Kidney (tissue), 14 donors: ENCODE measurements around the gene KIF2C. TPM values are rescaled to one million over a fixed set of nuclear protein-coding genes. Genes with fewer than 3 reads are reported as not detected.

Experiments
- DNase-seq, 5 donors: peaks; one replicate each; pipeline ENCODE4 v3.0.0-alpha.2; 2013 to 2020
- FAIRE-seq: peaks from 2 replicates; lab custom pipeline; 2012; peaks lifted over from hg19 to GRCh38; lab: Jason Lieb, UNC
- H3K27ac ChIP-seq, 2 donors: one replicate each; pipeline ENCODE4 v1.7.0; 2013; ENCODE audit warnings: low read depth in 2 of 2, low read length in 2 of 2, inconsistent platforms in 1 of 2
- H3K27me3 ChIP-seq: one replicate; pipeline ENCODE4 v1.7.1; 2013; ENCODE audit warnings: low read length, inconsistent platforms; ENCODE audit not compliant: control insufficient read depth, insufficient read depth
- H3K36me3 ChIP-seq, 3 donors: one replicate each; pipeline versions ENCODE4 v1.7.0 to v1.7.1; 2013; ENCODE audit warnings: low read length in 3 of 3, control low read depth in 1 of 3, inconsistent platforms in 1 of 3; ENCODE audit not compliant: insufficient read depth in 3 of 3, control insufficient read depth in 2 of 3
- H3K4me1 ChIP-seq, 3 donors: one replicate each; pipeline versions ENCODE4 v1.7.0 to v1.7.1; 2013; ENCODE audit warnings: low read length in 3 of 3, inconsistent platforms in 1 of 3, low read depth in 1 of 3; ENCODE audit not compliant: control insufficient read depth in 2 of 3, insufficient read depth in 2 of 3
- H3K4me3 ChIP-seq, 3 donors: one replicate each; pipeline versions ENCODE4 v1.7.0 to v1.8.1; 2013; ENCODE audit warnings: low read length in 3 of 3, control low read depth in 1 of 3, inconsistent platforms in 1 of 3
- H3K9ac ChIP-seq, 3 donors: one replicate each; pipeline versions ENCODE4 v1.7.0 to v1.7.1; 2013; ENCODE audit warnings: low read length in 3 of 3, control low read depth in 1 of 3, inconsistent platforms in 1 of 3
- H3K9me3 ChIP-seq, 3 donors: one replicate each; pipeline versions ENCODE4 v1.7.0 to v1.7.1; 2013; ENCODE audit warnings: low read length in 3 of 3, control low read depth in 1 of 3, inconsistent platforms in 1 of 3; ENCODE audit not compliant: control insufficient read depth in 2 of 3, insufficient read depth in 1 of 3
- intact Hi-C: fragments of 100-400 bp; cut with DNase I; formaldehyde crosslinking; loops from one replicate; pipeline ENCODE4 v1.11.1; 2022
- polyA plus RNA-seq: library from polyadenylated mRNA; stranded (reverse); fragments of 350-450 nt; fragmentation: Illumina TruSeq; extraction: RNeasy Lipid Tissue Mini Kit (QIAGEN cat#74804); gene quantifications from one replicate; pipeline ENCODE4 v1.2.3, GENCODE V29; 2014; ENCODE audit warnings: low read depth, low replicate concordance; ENCODE audit not compliant: insufficient read depth
- total RNA-seq: library from RNA; stranded (reverse); fragmentation: NEBNext Ultra II Directional; extraction: Animal tissue kit (Norgen Biotek cat#: 25700); gene quantifications from one replicate; pipeline ENCODE4 v1.2.1, GENCODE V29; 2021
- TF ChIP-seq, protein P1 (sequence below): IDR thresholded peaks from 3 replicates; pipeline ENCODE4 v1.5.1; 2012; ENCODE audit warnings: mild to moderate bottlenecking, moderate library complexity, borderline replicate concordance; ENCODE audit not compliant: insufficient read depth; ENCODE audit errors: extremely low read depth
- donor health status: control.
- donor health status: control.
- donor health status: control.
- donor health status: control.
- donor health status: control.
- donor health status: DM: yes; HTN: yes; CAD: no.
- donor health status: Normal renal cell carcinoma (clear cell type).

Gene KIF2C
- total and polyA plus RNA-seq, 2 donors from 2014 or later, result 0.47 to 1.4 TPM

DNA sequence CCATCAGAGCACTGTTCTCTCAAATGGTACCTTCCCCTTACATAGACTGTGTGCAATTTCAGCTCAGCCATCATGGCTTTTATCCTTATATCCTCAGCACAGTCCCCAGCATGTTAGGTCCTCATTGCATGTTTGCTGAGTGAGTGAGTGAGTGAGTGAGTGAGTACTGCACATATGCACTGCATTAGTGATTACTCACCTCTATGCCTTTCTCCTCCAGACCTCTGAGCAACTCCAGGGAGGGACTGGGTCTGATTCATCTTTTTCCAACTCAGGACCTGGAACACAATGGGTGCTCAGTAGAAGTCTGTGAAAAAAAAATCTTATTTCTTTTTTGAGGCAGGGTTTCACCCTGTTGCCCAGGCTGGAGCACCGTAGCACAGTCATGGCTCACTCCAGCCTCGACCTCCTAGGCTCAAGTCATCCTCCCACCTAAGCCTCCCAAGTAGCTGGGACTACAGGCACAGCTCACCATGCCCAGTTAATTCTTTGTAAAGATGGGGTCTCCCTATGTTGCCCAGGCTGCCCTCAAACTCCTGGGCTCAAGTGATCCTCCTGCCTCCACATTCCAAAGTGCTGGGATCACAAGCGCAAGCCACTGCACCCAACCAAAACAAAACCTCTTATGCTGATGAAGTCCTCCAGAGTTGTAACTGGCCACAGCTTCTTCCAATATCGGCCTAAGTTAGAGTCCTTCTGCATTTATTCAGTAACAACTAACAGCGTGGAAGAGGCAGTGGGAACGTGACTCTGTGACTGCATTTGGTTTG is 32.3 kb upstream of the KIF2C start:
- intact Hi-C loops, result no loop called here
- FAIRE-seq (no peak), DNase-seq (no peak)
- Histone ChIP-seq H3K9me3 (no peaks in the 10 kb centered on the region), H3K27ac (no peak overlapping the region), H3K9ac (no peak overlapping the region), H3K4me1 (no peaks in the 10 kb centered on the region), H3K27me3 (no peaks in the 10 kb centered on the region), H3K36me3 (no peaks in the 10 kb centered on the region), H3K4me3 (no peak overlapping the region)
- TF ChIP-seq, protein P1, sequence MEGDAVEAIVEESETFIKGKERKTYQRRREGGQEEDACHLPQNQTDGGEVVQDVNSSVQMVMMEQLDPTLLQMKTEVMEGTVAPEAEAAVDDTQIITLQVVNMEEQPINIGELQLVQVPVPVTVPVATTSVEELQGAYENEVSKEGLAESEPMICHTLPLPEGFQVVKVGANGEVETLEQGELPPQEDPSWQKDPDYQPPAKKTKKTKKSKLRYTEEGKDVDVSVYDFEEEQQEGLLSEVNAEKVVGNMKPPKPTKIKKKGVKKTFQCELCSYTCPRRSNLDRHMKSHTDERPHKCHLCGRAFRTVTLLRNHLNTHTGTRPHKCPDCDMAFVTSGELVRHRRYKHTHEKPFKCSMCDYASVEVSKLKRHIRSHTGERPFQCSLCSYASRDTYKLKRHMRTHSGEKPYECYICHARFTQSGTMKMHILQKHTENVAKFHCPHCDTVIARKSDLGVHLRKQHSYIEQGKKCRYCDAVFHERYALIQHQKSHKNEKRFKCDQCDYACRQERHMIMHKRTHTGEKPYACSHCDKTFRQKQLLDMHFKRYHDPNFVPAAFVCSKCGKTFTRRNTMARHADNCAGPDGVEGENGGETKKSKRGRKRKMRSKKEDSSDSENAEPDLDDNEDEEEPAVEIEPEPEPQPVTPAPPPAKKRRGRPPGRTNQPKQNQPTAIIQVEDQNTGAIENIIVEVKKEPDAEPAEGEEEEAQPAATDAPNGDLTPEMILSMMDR, result no peak

DNA sequence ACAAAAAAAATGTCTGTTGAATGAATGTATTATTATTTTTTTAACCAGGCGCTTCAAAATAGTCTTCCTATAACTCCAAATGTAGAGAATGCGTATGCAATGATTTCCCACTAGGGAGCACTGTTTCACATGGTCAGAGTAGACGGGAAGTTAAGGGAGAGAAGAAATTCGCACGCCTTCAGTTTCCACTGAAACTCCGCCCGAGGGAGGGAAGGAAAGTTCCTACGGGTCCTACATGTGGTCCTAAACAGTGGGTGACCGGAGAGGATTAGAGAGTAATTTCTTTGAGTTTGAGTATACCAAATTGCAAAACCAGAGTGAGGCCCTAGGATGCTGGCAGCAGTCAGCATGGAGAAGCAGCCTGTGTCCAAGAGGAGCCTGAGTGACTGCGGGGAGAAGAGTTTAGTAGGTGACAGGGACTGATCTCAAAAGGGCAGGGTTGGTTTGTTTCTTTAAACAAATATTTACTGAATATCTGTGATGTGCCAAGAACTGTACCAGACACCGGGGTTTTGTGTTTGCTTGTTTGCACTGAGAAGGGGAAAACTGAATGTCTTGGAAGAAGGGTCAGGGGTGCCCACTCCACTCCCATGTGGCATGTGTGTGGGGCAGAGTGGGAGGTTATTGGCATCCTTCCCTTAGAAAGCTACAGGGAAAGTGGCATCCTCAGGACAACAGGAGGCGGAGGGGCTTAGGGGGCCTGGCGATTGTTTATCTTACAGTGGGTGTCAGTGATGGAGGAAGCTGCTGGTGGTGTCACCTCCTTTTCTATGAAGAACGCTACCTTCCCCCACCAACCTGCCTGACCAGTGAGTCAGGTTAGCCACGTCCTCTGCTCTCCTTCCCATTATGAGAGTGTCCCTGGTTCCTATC is 31.4 kb upstream of the KIF2C start:
- no peaks in the 10 kb centered on the region for H3K36me3 ChIP-seq
- TF ChIP-seq, protein P1, result peak; percentile 62
- no peaks in the 10 kb centered on the region for H3K4me1 ChIP-seq
- H3K9ac ChIP-seq, result peak overlapping the region in 1 of 3 donors; percentile 67
- H3K27me3 ChIP-seq, result no peaks in the 10 kb centered on the region
- H3K27ac ChIP-seq, result no peak overlapping the region
- peak overlapping the region in 1 of 3 donors; percentile 39 for H3K4me3 ChIP-seq
- FAIRE-seq, result peak; percentile 63
- no peaks in the 10 kb centered on the region for H3K9me3 ChIP-seq
- DNase-seq, result peak in 2 of 5 donors; percentile 41 to 65
- intact Hi-C loops, result no loop called here

DNA sequence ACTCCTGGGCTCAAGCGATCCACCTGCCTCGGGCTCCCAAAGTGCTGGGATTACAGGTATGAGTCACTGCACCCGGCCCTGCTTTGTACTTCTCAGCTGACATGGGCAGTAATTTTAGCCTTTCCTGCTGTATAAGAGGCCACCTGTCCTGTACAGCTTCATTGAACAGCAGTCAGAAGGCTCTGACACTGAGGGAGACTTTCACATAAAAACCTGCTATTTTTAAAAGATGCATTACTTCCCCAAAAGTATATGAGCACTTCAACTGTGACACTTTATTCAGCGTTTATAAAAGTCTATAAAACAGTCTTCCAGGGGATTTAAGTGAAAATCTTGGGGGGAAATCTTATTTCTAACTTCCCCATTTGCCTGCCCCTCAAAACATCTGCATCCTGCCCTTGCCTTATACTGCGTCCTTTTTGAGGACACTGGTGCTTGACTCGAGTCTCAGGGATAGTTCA is 26.3 kb upstream of the KIF2C start:
- FAIRE-seq (no peak), DNase-seq (peak in 2 of 5 donors; percentile 24 to 57)
- H3K36me3 ChIP-seq, result no peaks in the 10 kb centered on the region
- H3K27ac ChIP-seq, result no peak overlapping the region
- H3K9me3 ChIP-seq, result no peaks in the 10 kb centered on the region
- H3K9ac ChIP-seq, result no peak overlapping the region
- intact Hi-C loops, result no loop called here
- H3K4me3 ChIP-seq, result no peak overlapping the region
- peaks cover 0 to 3% (median 0%) of the 10 kb centered on the region in 3 donors for H3K4me1 ChIP-seq
- no peaks in the 10 kb centered on the region for H3K27me3 ChIP-seq
- TF ChIP-seq, protein P1, result no peak
